H1 (cell line): ENCODE data around the gene TMEM45A. TPM values are rescaled to one million over a fixed set of nuclear protein-coding genes. Genes with fewer than 3 reads are reported as not detected.
"Not testable (repeated sequence)": the region's sequence is repeated elsewhere in the genome, so short reads cannot be mapped to it uniquely, and the experiment has no call there.

Experiments used
- CTCF ChIA-PET: fragments of 300-600 bp; sonication (Branson Sonifier 250); formaldehyde crosslinking; loops from one replicate; lab custom pipeline; 2021; ENCODE audit not compliant: partially characterized antibody; lab: Charles Lee
- POLR2A ChIA-PET: fragments of 300-600 bp; sonication (Branson Sonifier 250); formaldehyde crosslinking; loops from one replicate; lab custom pipeline; 2021; ENCODE audit warnings: inconsistent platforms; ENCODE audit not compliant: partially characterized antibody; lab: Charles Lee
- DNase-seq, 2 experiments: peaks; one replicate each; pipeline versions ENCODE4 v3.0.0 to v3.0.0-alpha.2; 2010 to 2022; ENCODE audit warnings: low spot score in 2 of 2, low read depth in 1 of 2, mixed read lengths in 1 of 2
- FAIRE-seq: peaks from 2 replicates; lab custom pipeline; 2011; peaks lifted over from hg19 to GRCh38; lab: Jason Lieb, UNC
- H2AFZ ChIP-seq: 2 replicates; pipeline ENCODE4 v1.8.1; 2012; ENCODE audit warnings: low read length, inconsistent platforms
- H2AK5ac ChIP-seq: 2 replicates; pipeline ENCODE4 v1.6.1; 2013; ENCODE audit warnings: low read depth, low read length
- H2BK120ac ChIP-seq: replicated peaks from 2 replicates; pipeline ENCODE3; 2013; ENCODE audit warnings: low read depth, low read length, inconsistent platforms
- H2BK12ac ChIP-seq: 2 replicates; pipeline ENCODE4 v1.6.1; 2013; ENCODE audit warnings: low read depth, low read length
- H2BK15ac ChIP-seq: 2 replicates; pipeline ENCODE4 v1.6.1; 2013; ENCODE audit warnings: low read length
- H2BK20ac ChIP-seq: 2 replicates; pipeline ENCODE4 v1.6.1; 2013; ENCODE audit warnings: low read length
- H2BK5ac ChIP-seq: 2 replicates; pipeline ENCODE4 v1.6.1; 2013; ENCODE audit warnings: low read depth, low read length
- H3K14ac ChIP-seq: 2 replicates; pipeline ENCODE4 v1.6.1; 2013; ENCODE audit warnings: inconsistent platforms; ENCODE audit not compliant: insufficient read length
- H3K18ac ChIP-seq: 2 replicates; pipeline ENCODE4 v1.6.1; 2013; ENCODE audit warnings: low read length; ENCODE audit errors: extremely low read depth
- H3K23ac ChIP-seq: 2 replicates; pipeline ENCODE4 v1.6.1; 2013; ENCODE audit warnings: inconsistent platforms; ENCODE audit not compliant: insufficient read length
- H3K23me2 ChIP-seq: 2 replicates; pipeline ENCODE4 v1.6.1; 2013; ENCODE audit warnings: low read depth, low read length
- H3K27ac ChIP-seq: 2 replicates; pipeline ENCODE4 v1.6.1; 2011; ENCODE audit warnings: low read depth, low read length, inconsistent platforms
- H3K27me3 ChIP-seq, 4 experiments: replicated peaks in 1 of 4; 1 replicate in 1 of 4; 2 replicates in 3 of 4; pipeline versions ENCODE4 v1.6.1 to v1.8.1; 2011 to 2013; ENCODE audit warnings: low read length in 3 of 4, mild to moderate bottlenecking in 3 of 4, inconsistent platforms in 2 of 4, mixed read lengths in 2 of 4, moderate library complexity in 1 of 4; ENCODE audit not compliant: control insufficient read depth in 3 of 4, insufficient read depth in 3 of 4; ENCODE audit errors: extremely low read depth in 1 of 4
- H3K36me3 ChIP-seq, 4 experiments: 2 replicates each; pipeline versions ENCODE4 v1.6.1 to v1.8.1; 2011 to 2013; ENCODE audit warnings: mild to moderate bottlenecking in 4 of 4, low read length in 3 of 4, moderate library complexity in 2 of 4, control low read depth in 1 of 4, inconsistent platforms in 1 of 4; ENCODE audit not compliant: insufficient read depth in 4 of 4, control insufficient read depth in 2 of 4
- H3K4ac ChIP-seq: replicated peaks from 2 replicates; pipeline ENCODE3; 2013; ENCODE audit warnings: low read length, low read depth, mixed read lengths, inconsistent platforms; ENCODE audit not compliant: insufficient read length
- H3K4me1 ChIP-seq, 4 experiments: replicated peaks in 1 of 4; 1 replicate in 1 of 4; 2 replicates in 3 of 4; pipeline versions ENCODE4 v1.6.1 to v1.8.1; 2011 to 2013; ENCODE audit warnings: low read length in 3 of 4, inconsistent platforms in 2 of 4, mixed read lengths in 1 of 4; ENCODE audit not compliant: insufficient read depth in 4 of 4, control insufficient read depth in 3 of 4
- H3K4me2 ChIP-seq, 2 experiments: 2 replicates each; pipeline versions ENCODE4 v1.6.1 to v1.8.1; 2011 to 2013; ENCODE audit warnings: low read depth in 2 of 2, low read length in 2 of 2, control low read depth in 1 of 2, inconsistent platforms in 1 of 2, mild to moderate bottlenecking in 1 of 2; ENCODE audit not compliant: insufficient read depth in 1 of 2
- H3K4me3 ChIP-seq, 4 experiments: fragments of 200-600, 300-600 bp in 1 of 4; sonication (generic), shearing (Covaris generic), sonication (Bioruptor Twin) in 1 of 4; 2 replicates each; pipeline versions ENCODE4 v1.5.1 to v1.8.1; 2011 to 2016; ENCODE audit warnings: low read length in 4 of 4, low read depth in 3 of 4, control low read depth in 2 of 4, inconsistent platforms in 2 of 4, mild to moderate bottlenecking in 2 of 4, mixed read lengths in 1 of 4, moderate library complexity in 1 of 4; ENCODE audit not compliant: insufficient read depth in 2 of 4; ENCODE audit errors: extremely low read depth in 1 of 4
- H3K56ac ChIP-seq: replicated peaks from 2 replicates; pipeline ENCODE3; 2013; ENCODE audit warnings: low read depth, mild to moderate bottlenecking, mixed read lengths, low read length, inconsistent platforms; ENCODE audit not compliant: insufficient read length
- H3K79me1 ChIP-seq: 2 replicates; pipeline ENCODE4 v1.6.1; 2013; ENCODE audit warnings: low read depth, low read length, control low read depth
- H3K79me2 ChIP-seq, 2 experiments: 2 replicates each; pipeline versions ENCODE4 v1.6.1 to v1.8.1; 2012 to 2013; ENCODE audit warnings: low read length in 2 of 2, mild to moderate bottlenecking in 2 of 2, inconsistent platforms in 1 of 2; ENCODE audit not compliant: insufficient read depth in 2 of 2, control insufficient read depth in 1 of 2
- H3K9ac ChIP-seq, 4 experiments: replicated peaks in 1 of 4; 1 replicate in 1 of 4; 2 replicates in 3 of 4; pipeline versions ENCODE4 v1.6.1 to v1.8.1; 2011 to 2013; ENCODE audit warnings: low read depth in 3 of 4, low read length in 3 of 4, control low read depth in 2 of 4, mild to moderate bottlenecking in 2 of 4, moderate library complexity in 2 of 4, inconsistent platforms in 1 of 4; ENCODE audit errors: extremely low read depth in 1 of 4
- H3K9me3 ChIP-seq, 2 experiments: 2 replicates each; pipeline versions ENCODE4 v1.6.1 to v1.8.1; 2012 to 2013; ENCODE audit warnings: mild to moderate bottlenecking in 2 of 2, moderate library complexity in 2 of 2, control low read depth in 1 of 2, inconsistent platforms in 1 of 2, low read depth in 1 of 2, low read length in 1 of 2, mixed read lengths in 1 of 2; ENCODE audit not compliant: insufficient read depth in 2 of 2
- H4K20me1 ChIP-seq, 2 experiments: replicated peaks in 1 of 2; 2 replicates each; pipeline versions ENCODE3 to v1.8.1; 2011 to 2013; ENCODE audit warnings: inconsistent platforms in 2 of 2, low read length in 2 of 2, mild to moderate bottlenecking in 1 of 2; ENCODE audit not compliant: insufficient read depth in 2 of 2, control insufficient read depth in 1 of 2
- H4K5ac ChIP-seq: 2 replicates; pipeline ENCODE4 v1.6.1; 2013; ENCODE audit warnings: low read length, low read depth, mixed read lengths, inconsistent platforms; ENCODE audit not compliant: insufficient read length
- H4K8ac ChIP-seq: 2 replicates; pipeline ENCODE4 v1.8.0; 2013; ENCODE audit warnings: mild to moderate bottlenecking, moderate library complexity, low read length, inconsistent platforms; ENCODE audit not compliant: insufficient read depth; ENCODE audit errors: extremely low read depth
- H4K91ac ChIP-seq: replicated peaks from 2 replicates; pipeline ENCODE3; 2013; ENCODE audit warnings: low read length, mixed read lengths, inconsistent platforms; ENCODE audit not compliant: insufficient read length
- WGBS, 2 experiments: shearing (Covaris generic) in 1 of 2; methylation state at CpG; one replicate each; pipeline versions ENCODE4 v1.1.6 to v1.1.7; 2013 to 2015; ENCODE audit warnings: low lambda C conversion rate in 2 of 2, mixed read lengths in 2 of 2, inconsistent platforms in 1 of 2, low coverage in 1 of 2, missing lambda C conversion rate in 1 of 2; ENCODE audit not compliant: insufficient replicate concordance in 2 of 2, insufficient coverage in 1 of 2, insufficient read length in 1 of 2; ENCODE audit errors: extremely low coverage in 1 of 2, missing lambda C conversion rate in 1 of 2; 5-methylcytosine and 5-hydroxymethylcytosine counted together
- polyA plus RNA-seq, 7 experiments: library from polyadenylated mRNA; depleted of rRNA in 3 of 7; stranded (reverse) in 5 of 7; unstranded in 2 of 7; fragments of >200 nt in 5 of 7; fragments of 200-250 nt in 2 of 7; gene quantifications; 1 replicate in 5 of 7; 2 replicates in 1 of 7; 4 replicates in 1 of 7; pipeline versions ENCODE4 v1.2.1 to v1.2.3, GENCODE V29; 2011 to 2013; ENCODE audit warnings: missing spikeins in 2 of 7, mixed read lengths in 2 of 7
- total RNA-seq: library from RNA; stranded (reverse); fragmentation: NEBNext Ultra II Directional; extraction: Animal tissue kit (Norgen Biotek cat#: 25700); gene quantifications from 2 replicates; pipeline ENCODE4 v1.2.1, GENCODE V29; 2021

TMEM45A gene
- total and polyA plus RNA-seq, 2 of the 8 experiments (the other 6 are each of a cell fraction or from before 2014, with no cell fraction given), result 12.9 to 14.2 TPM

GRCh38 chr3:100541428-100541827 is 49.0 kb downstream of the TMEM45A start:
- H3K23ac ChIP-seq, H3K18ac ChIP-seq, H4K91ac ChIP-seq, POLR2A ChIA-PET, H2BK15ac ChIP-seq, H3K9me3 ChIP-seq, H3K27me3 ChIP-seq, H2BK5ac ChIP-seq, H3K27ac ChIP-seq, H3K9ac ChIP-seq, H3K4me2 ChIP-seq, H4K20me1 ChIP-seq, H3K14ac ChIP-seq, DNase-seq, H2BK120ac ChIP-seq, H3K79me2 ChIP-seq, H4K8ac ChIP-seq, H2BK20ac ChIP-seq, H2AK5ac ChIP-seq, H3K4ac ChIP-seq, H3K4me1 ChIP-seq, H3K36me3 ChIP-seq, H3K23me2 ChIP-seq, H2AFZ ChIP-seq, H3K4me3 ChIP-seq, H3K56ac ChIP-seq, FAIRE-seq, H4K5ac ChIP-seq, H2BK12ac ChIP-seq, H3K79me1 ChIP-seq: not testable (repeated sequence)
- CTCF ChIA-PET, result interaction anchor here (0.6 to 1.1 kb wide), 3 partner anchors 33 to 47 kb away, joined by 3 read pairs; no protein-coding TSS in a partner anchor
- WGBS, 2 experiments, result 83% methylated on average over 2 of the region's 3 CpGs; no CpG with 5 or more reads in 1 of the 2 experiments
